ENCODE measurements around the gene MEX3A.

MEX3A gene

DNA sequence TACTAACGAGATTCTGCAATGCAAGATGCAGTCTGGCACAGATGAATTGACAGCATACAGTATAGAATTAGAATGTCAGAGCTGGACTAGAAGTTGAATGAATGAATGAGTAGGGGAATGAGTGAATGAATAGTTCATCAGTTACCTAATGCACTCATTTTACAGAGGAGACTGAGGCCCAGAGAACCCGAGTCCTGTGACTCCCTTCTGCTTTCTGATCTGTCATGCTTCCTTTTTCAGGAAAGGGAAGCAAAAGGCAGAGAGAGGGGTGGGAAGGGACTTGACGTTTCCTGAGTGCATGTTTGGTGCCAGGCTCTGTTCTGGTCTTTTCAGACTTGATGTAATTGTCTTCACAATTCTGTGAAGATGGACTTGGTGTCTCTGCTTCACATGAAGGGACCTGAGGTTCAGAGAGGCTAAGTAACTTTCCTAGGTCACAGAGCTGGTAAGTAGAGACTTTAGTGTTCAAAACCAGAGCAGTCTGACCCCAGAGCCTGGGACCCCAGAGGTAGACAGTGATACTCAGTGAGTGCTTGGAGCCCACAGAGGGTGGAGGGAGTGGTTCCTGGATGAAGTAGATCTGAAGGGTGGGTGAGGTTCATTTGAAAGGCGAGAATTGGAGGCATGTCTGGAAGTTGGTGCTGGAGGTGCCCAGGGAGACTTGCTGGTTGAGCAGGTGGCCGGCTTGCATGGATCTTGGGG, 8.0 kb upstream of the MEX3A start:
- Histone ChIP-seq H3K4me3 (no peak overlapping the region), H3K27ac (no peak overlapping the region), H3K9me3 (ENCODE audit: low read depth, low read length) (no peaks in the 10 kb centered on the region), H3K36me3 (ENCODE audit: insufficient read depth, low read length) (no peaks in the 10 kb centered on the region), H3K9ac (ENCODE audit: insufficient read length) (no peak overlapping the region)
- TF ChIP-seq EZH2 (IDR thresholded peaks at IDR 0.05) (no peak), FOXP2 (optimal IDR thresholded peaks at IDR 0.05; ENCODE audit: control extremely low read depth, extremely low read length, insufficient read depth) (no peak), POLR2AphosphoS5 (IDR thresholded peaks at IDR 0.05; ENCODE audit: borderline replicate concordance, low read depth, low read length) (no peak)
- DNase-seq (ENCODE audit: low read depth, low spot score): no peak

DNA sequence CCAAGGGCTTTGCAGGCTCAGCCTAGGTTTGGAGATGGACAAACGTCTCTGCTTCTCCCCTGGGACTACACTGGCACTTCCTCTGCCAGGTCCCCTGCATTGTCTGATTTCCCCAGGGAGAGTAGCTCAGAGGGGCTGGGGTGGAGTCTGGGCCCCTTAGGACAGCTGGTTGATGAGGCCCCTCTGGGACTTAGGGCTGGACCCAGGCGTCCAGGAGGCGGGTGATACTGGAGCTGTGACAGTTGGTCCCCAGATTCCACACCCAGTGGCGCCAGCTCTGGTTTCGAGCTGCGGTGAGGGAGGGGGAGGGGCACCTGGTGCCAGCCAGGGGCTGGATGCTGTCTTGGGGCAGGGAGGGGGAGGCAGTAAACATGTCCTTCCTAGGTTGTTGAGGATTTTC, 7.4 kb upstream of the MEX3A start:
- Histone ChIP-seq H3K27ac (no peak overlapping the region), H3K36me3 (ENCODE audit: insufficient read depth, low read length) (no peaks in the 10 kb centered on the region), H3K9ac (ENCODE audit: insufficient read length) (no peak overlapping the region), H3K9me3 (ENCODE audit: low read depth, low read length) (no peaks in the 10 kb centered on the region), H3K4me3 (no peak overlapping the region)
- no peak for DNase-seq (ENCODE audit: low read depth, low spot score)
- no peak for TF ChIP-seq EZH2 (IDR thresholded peaks at IDR 0.05)
- TF ChIP-seq POLR2AphosphoS5 (IDR thresholded peaks at IDR 0.05; ENCODE audit: borderline replicate concordance, low read depth, low read length): no peak

DNA sequence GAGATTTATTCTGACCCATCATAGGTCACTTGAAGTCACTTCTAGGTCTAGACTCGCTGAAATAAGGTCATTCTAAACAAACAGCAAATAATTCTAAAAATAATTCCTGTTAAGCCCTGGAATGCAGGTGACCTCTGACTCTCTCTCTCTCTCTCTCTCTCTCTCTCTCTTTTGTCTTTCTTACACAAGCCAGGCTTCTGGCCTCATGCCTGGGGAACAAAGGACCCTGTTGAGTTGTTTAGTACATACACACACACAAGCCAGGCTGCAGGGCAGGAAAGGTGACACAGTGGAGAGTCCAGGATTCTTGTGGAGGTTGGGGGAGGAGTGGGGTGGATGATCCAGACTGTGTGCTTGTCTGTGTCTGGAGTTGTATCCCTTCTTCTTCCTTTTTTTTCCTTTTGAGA, 4.0 kb upstream of the MEX3A start:
- Histone ChIP-seq H3K27ac (0 out of 2 replicates have a peak overlapping the region, but pooled peaks have one; percentile 36), H3K36me3 (ENCODE audit: insufficient read depth, low read length) (no peaks in the 10 kb centered on the region), H3K9me3 (ENCODE audit: low read depth, low read length) (no peaks in the 10 kb centered on the region), H3K4me3 (no peak overlapping the region), H3K9ac (ENCODE audit: insufficient read length) (no peak overlapping the region)
- no peak for DNase-seq (ENCODE audit: low read depth, low spot score)
- TF ChIP-seq EZH2 (IDR thresholded peaks at IDR 0.05) (no peak), POLR2AphosphoS5 (IDR thresholded peaks at IDR 0.05; ENCODE audit: borderline replicate concordance, low read depth, low read length) (no peak), FOXP2 (optimal IDR thresholded peaks at IDR 0.05; ENCODE audit: control extremely low read depth, extremely low read length, insufficient read depth) (no peak)

GRCh38 chr1:156083800-156084790, 1.8 kb upstream of the MEX3A start:
- H3K36me3 ChIP-seq (ENCODE audit: insufficient read depth, low read length): peaks cover 4% of the 10 kb centered on the region
- no peak overlapping the region for H3K27ac ChIP-seq
- H3K9ac ChIP-seq (ENCODE audit: insufficient read length): peak overlapping the region; percentile 45
- TF ChIP-seq FOXP2 (optimal IDR thresholded peaks at IDR 0.05; ENCODE audit: control extremely low read depth, extremely low read length, insufficient read depth): no peak
- DNase-seq (ENCODE audit: low read depth, low spot score): no peak
- peak overlapping the region; percentile 82 for H3K4me3 ChIP-seq
- no peaks in the 10 kb centered on the region for H3K9me3 ChIP-seq (ENCODE audit: low read depth, low read length)

DNA sequence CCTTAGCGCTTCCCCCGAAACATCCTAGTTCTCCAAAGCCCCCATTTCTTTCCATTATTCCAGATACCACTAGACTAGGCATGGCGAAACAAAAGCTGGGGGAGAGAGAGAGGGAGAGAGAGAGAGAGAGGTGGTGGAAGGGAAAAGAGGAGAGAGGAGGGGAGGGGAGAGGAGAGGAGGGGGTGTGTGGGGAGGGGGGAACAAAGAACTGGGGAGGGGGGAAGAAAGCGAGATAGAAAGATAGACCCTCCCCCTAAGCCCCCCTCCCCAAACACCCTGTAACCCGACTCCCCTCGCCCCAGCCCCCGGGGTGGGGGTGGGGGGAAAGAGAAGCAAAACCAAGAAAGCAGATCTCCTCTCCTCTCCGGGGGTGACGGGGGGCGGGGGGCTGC, 352 bp downstream of the MEX3A start:
- TF ChIP-seq FOXP2 (optimal IDR thresholded peaks at IDR 0.05; ENCODE audit: control extremely low read depth, extremely low read length, insufficient read depth): no peak
- TF ChIP-seq POLR2AphosphoS5 (IDR thresholded peaks at IDR 0.05; ENCODE audit: borderline replicate concordance, low read depth, low read length): no peak
- no peak for TF ChIP-seq EZH2 (IDR thresholded peaks at IDR 0.05)
- no peak for DNase-seq (ENCODE audit: low read depth, low spot score)
- H3K9me3 ChIP-seq (ENCODE audit: low read depth, low read length): no peaks in the 10 kb centered on the region
- peak overlapping the region; percentile 79; the same call in 1 of the 2 replicates for H3K27ac ChIP-seq
- peak overlapping the region; percentile 77 for H3K9ac ChIP-seq (ENCODE audit: insufficient read length)
- peak overlapping the region; percentile 82 for H3K4me3 ChIP-seq
- peaks cover 21% of the 10 kb centered on the region for H3K36me3 ChIP-seq (ENCODE audit: insufficient read depth, low read length)

DNA sequence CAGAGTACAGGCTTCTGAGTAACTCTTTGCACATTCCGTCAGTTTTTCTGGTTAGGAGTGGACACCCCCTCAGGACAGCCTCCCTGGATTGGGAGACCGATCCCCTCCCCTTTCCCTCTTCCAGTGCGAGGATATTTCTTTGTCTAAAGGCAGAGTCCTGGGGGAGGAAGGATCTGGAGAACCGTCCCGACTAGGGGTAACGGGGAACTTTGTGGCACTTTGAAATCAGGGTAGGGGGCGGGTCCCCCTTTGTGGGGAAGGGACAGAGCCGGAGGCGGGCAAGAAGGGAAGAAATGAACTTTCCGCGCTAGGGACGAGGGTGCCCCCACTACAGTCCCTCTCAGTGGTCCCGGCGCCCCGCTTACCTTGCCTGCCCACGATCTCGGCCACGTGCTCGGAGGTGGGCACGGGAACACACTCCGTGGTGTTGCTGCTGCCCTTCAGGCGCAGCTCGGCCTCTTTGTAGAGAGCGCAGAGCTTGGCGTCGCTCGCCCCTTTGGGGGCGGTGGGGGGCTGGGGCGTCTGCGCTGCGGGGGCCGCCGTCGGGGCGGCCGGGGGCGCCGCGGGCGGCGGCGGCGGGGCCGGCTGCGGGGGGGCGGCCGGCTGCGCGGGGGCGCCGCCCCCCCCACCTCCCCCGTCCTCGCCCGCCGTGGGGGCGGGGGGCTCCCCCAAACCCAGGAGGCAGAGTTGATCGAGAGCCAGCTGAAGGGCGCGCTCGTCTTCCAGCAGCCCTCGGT, 917 bp downstream of the MEX3A start:
- Histone ChIP-seq H3K9ac (ENCODE audit: insufficient read length) (peak overlapping the region; percentile 84), H3K9me3 (ENCODE audit: low read depth, low read length) (no peaks in the 10 kb centered on the region), H3K36me3 (ENCODE audit: insufficient read depth, low read length) (peaks cover 26% of the 10 kb centered on the region), H3K27ac (peak overlapping the region; percentile 79), H3K4me3 (peak overlapping the region; percentile 82)
- TF ChIP-seq EZH2 (IDR thresholded peaks at IDR 0.05) (no peak), POLR2AphosphoS5 (IDR thresholded peaks at IDR 0.05; ENCODE audit: borderline replicate concordance, low read depth, low read length) (no peak; the same call in 1 of the 2 replicates), FOXP2 (optimal IDR thresholded peaks at IDR 0.05; ENCODE audit: control extremely low read depth, extremely low read length, insufficient read depth) (no peak)
- no peak for DNase-seq (ENCODE audit: low read depth, low spot score)

GRCh38 chr1:156080863-156081179, 1.4 kb downstream of the MEX3A start:
- H3K27ac ChIP-seq: peak overlapping the region; percentile 65

More at GRCh38 chr1:156080863-156081179, 1.4 kb downstream of the MEX3A start:
- H3K9ac ChIP-seq (ENCODE audit: insufficient read length): peak overlapping the region; percentile 84
- H3K36me3 ChIP-seq (ENCODE audit: insufficient read depth, low read length): peaks cover 32% of the 10 kb centered on the region
- no peak for DNase-seq (ENCODE audit: low read depth, low spot score)
- TF ChIP-seq FOXP2 (optimal IDR thresholded peaks at IDR 0.05; ENCODE audit: control extremely low read depth, extremely low read length, insufficient read depth) (no peak), EZH2 (IDR thresholded peaks at IDR 0.05) (no peak), POLR2AphosphoS5 (IDR thresholded peaks at IDR 0.05; ENCODE audit: borderline replicate concordance, low read depth, low read length) (no peak)
- H3K9me3 ChIP-seq (ENCODE audit: low read depth, low read length): no peaks in the 10 kb centered on the region
- H3K4me3 ChIP-seq: peak overlapping the region; percentile 82

Data from SK-N-MC (cell line).